HuH-7.5 (cell line): ENCODE results near the gene CST11.
"Not testable (repeated sequence)": the region's sequence is repeated elsewhere in the genome, so short reads cannot be mapped to it uniquely, and the experiment has no call there.

ENCODE experiments used
- DNase-seq: peaks from one replicate; pipeline ENCODE4 v3.0.0; 2011; ENCODE audit warnings: low spot score

The CST11 gene

GRCh38 chr20:23452776-23453175, at the start of gene CST11:
Gene CST11, minus strand, starts transcription at chr20:23452876. Its CDS starts 65 bp downstream, at chr20:23452811.
- no peak for DNase-seq

- DNase-seq: no peak
Measured at GRCh38 chr20:23501926-23502325, 49.2 kb upstream of the CST11 start.

GRCh38 chr20:23497536-23497935, 44.9 kb upstream of the CST11 start:
- no peak for DNase-seq

GRCh38 chr20:23493172-23493772, 40.6 kb upstream of the CST11 start:
- no peak for DNase-seq

- no peak for DNase-seq
Measured at GRCh38 chr20:23492292-23492691, 39.6 kb upstream of the CST11 start.

GRCh38 chr20:23490817-23491216, 38.1 kb upstream of the CST11 start, which contains the start of gene CST8:
Gene CST8, plus strand, starts transcription at chr20:23491117. Its CDS starts 551 bp downstream, at chr20:23491668.
- DNase-seq: no peak

- DNase-seq: no peak
Measured at GRCh38 chr20:23488996-23489395, 36.3 kb upstream of the CST11 start.

- DNase-seq: no peak
Measured at GRCh38 chr20:23488470-23488869, 35.8 kb upstream of the CST11 start.

GRCh38 chr20:23484081-23484480, 31.4 kb upstream of the CST11 start:
- no peak for DNase-seq

- DNase-seq: no peak
Measured at GRCh38 chr20:23482138-23482537, 29.5 kb upstream of the CST11 start.

- DNase-seq: no peak
Measured at GRCh38 chr20:23479043-23479442, 26.4 kb upstream of the CST11 start.

- DNase-seq: no peak
Measured at GRCh38 chr20:23477223-23477622, 24.5 kb upstream of the CST11 start.

GRCh38 chr20:23476015-23476754, 23.5 kb upstream of the CST11 start:
- DNase-seq: no peak

GRCh38 chr20:23475395-23475794, 22.7 kb upstream of the CST11 start:
- DNase-seq: no peak

- not testable (repeated sequence) for DNase-seq
Measured at GRCh38 chr20:23473293-23473692, 20.6 kb upstream of the CST11 start.

- not testable (repeated sequence) for DNase-seq
Measured at GRCh38 chr20:23472306-23472705, 19.6 kb upstream of the CST11 start.

GRCh38 chr20:23466961-23467360, 14.3 kb upstream of the CST11 start:
- not testable (repeated sequence) for DNase-seq

GRCh38 chr20:23461180-23461579, 8.5 kb upstream of the CST11 start:
- no peak for DNase-seq

- no peak for DNase-seq
Measured at GRCh38 chr20:23459461-23460150, 6.9 kb upstream of the CST11 start.

GRCh38 chr20:23456873-23457272, 4.2 kb upstream of the CST11 start:
- no peak for DNase-seq

- no peak for DNase-seq
Measured at GRCh38 chr20:23456409-23456808, 3.7 kb upstream of the CST11 start.

- no peak for DNase-seq
Measured at GRCh38 chr20:23455639-23456038, 3.0 kb upstream of the CST11 start.

- DNase-seq: no peak
Measured at GRCh38 chr20:23454816-23455215, 2.1 kb upstream of the CST11 start.
